Activated CD8-positive, alpha-beta memory T cell treated with anti-CD3 and anti-CD28 coated beads for 4 hours (primary cell): Measurements from ENCODE around the gene SLC7A11.

Experiments used
- DNase-seq, 2 donors: peaks; one replicate each; pipeline ENCODE4 v3.0.0-alpha.2; 2020; ENCODE audit warnings: low read depth in 2 of 2

Gene SLC7A11

GRCh38 chr4:138209094-138209493 is 33.1 kb downstream of the SLC7A11 start:
- no peak for DNase-seq

DNA sequence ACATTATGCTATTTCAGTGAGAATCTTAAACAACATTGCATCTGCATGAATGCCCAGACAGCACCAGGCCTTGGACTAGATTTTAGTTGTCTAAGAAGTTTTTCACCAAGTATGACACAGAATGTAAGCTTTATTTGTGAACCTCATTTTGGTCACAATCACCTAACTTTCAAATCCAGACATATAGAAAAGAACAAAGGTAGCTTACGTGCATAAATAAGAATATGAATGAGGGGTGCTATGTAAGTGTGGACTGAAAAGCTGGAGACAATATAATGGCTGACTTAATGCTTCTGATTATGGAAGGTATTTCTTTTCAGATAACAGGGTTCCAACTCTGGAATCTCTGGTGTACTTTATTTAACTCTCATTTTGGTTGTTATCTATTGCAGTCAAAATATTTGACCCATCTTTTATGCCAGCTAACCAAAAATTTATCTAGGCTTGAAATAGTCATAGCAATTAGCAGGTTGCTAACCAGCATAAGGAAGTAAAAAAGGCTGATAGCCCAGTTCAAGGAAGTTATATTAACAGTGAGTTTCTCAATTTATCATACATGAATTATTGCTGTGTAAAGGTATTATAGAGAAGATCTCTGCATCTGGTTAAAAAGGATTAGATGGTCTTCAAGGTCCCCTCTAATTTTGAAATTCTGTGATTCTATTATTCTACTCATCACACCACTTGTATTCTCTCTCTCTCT is 36.5 kb downstream of the SLC7A11 start:
- no peak for DNase-seq

GRCh38 chr4:138204507-138204906 is 37.6 kb downstream of the SLC7A11 start:
- DNase-seq, result no peak

DNA sequence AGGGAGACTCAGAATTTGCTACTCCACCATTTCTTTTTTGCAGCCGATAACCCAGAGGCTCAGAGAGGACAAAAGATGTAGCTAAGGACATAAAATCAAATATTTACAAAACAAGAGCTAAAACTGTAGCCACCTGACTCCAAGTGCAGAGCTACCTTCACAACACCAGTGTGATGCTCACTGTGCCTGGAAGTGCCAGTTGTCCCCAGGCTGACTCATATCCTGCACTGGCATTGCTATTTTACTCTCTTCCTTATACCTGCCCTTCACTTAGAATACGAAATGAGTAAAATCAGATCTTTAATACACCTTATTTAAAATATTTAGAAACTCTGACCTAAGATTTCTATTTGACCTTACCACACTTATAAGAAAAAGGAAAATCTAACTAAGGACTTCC is 39.5 kb downstream of the SLC7A11 start:
- no peak for DNase-seq

DNA sequence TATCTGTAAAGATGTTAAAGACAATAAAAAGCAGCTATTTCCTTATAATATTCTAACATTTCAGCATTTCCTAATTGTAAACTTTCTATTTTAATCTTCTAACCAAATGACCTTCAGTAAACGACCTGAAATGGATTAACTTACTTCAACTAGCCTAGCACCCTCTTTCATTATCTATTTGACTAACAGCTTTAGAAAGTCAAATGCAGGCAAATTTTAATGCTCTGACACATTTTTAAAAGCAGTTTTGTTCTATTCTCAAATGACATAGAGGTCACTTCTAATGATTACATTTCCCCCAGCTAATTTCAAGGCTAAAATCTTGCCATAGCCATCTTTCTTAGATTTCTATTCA is 41.9 kb downstream of the SLC7A11 start:
- DNase-seq, result no peak

DNA sequence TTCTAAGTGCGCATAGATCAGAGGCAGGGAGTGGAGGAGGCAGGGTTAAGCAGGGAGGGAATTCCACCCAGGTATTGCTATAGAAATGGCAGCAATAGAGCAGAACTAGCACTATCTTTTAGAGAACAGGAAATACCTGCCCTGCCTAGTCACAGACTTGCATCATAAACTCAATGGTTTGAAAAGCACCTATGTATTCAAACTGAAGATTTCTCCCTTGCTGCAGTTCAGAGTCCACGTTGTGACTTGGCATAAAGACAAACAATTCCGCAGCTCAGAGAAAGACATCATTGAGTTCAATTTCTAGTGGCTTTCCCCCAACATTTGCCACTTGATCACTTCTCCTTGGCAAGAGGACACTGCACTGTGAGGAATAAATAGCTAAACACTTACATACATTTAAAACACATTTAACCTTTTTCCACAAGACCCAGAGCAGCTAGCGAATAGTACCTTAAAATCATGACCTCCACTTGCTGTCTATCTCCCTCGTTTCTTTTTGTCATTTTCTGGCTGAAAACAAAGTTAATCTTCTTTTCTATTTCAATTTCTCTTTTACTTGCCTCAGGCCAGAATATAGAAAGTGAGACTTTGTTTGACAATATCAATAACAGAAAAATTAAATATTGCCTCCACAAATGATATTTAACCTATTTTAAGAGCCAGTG is 42.4 kb downstream of the SLC7A11 start:
- DNase-seq, result no peak

DNA sequence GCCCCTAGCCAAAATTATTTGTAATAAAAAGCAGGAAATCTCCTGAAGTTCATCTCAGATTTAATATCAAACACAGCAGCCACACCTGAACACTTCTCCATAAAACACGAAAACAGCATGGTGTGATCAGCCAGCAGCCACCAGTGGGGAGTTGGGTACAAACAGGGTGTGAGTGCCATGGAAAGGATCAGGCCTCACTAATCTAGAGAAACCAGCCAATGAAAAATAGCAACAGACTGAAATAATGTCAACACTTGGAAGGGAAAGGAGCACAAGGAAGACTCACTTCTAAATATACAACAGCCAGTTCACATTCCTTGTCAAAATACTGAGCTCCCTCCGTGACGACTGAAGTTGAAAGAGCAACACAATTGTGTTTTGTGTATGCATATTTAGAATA is 46.0 kb downstream of the SLC7A11 start:
- DNase-seq, result no peak

DNA sequence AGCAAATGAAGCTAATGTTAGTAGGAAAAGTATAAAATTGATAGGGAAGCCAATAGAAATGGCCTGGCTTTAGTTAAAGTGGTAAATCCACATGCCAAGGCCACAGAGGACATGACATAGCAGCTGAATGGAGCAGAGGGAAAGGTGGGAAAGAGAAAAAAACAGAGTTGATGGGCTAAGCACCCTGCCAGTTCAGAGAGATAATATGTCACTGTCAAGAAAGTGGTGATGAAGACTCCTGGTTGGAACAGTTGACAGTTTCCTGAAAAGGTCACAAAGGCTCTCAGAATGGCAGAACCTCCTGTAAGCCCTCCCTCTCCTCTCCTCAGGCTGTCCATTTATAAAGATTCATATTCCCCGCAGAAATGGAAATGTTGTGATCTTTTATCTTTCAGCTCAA is 48.2 kb downstream of the SLC7A11 start:
- DNase-seq, result no peak

GRCh38 chr4:138192113-138192512 is 50.0 kb downstream of the SLC7A11 start:
- no peak for DNase-seq

DNA sequence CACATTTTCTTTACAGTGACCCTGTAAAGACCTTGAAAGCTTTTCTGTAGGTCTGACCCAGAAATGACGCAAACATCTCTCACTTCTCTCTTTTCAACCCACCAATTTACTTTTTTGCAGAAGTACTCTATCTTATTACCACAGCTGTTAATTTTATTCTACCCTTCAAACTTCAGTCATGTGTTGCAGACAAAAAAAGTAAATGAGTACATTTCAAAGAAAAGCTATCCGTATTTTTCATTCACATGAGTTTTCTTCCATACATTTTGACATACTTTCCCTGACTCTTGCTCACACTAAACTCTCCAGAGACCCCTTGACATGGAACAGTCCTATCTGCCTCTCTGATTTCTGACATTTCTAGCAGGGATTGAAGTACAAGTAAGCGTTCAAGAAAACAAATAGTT is 51.7 kb downstream of the SLC7A11 start:
- DNase-seq, result no peak

DNA sequence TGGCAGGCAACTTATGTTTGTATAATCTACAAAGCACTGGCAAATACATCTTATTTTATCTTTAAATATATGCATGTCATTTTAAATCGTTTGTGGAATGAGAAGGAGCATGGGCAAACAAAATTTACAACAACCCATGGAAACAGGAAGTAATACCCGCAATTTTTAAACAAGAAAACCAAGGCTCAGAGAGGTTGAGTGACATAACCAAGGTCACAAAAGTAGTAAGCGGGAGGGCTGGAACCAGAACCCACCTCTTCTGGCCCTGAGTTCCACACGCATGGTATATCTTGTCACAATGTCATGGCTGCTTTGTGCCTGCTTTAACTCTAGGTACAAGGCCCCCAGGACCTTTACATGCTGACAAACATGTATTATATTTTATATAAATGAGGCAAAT is 52.9 kb downstream of the SLC7A11 start:
- no peak for DNase-seq

DNA sequence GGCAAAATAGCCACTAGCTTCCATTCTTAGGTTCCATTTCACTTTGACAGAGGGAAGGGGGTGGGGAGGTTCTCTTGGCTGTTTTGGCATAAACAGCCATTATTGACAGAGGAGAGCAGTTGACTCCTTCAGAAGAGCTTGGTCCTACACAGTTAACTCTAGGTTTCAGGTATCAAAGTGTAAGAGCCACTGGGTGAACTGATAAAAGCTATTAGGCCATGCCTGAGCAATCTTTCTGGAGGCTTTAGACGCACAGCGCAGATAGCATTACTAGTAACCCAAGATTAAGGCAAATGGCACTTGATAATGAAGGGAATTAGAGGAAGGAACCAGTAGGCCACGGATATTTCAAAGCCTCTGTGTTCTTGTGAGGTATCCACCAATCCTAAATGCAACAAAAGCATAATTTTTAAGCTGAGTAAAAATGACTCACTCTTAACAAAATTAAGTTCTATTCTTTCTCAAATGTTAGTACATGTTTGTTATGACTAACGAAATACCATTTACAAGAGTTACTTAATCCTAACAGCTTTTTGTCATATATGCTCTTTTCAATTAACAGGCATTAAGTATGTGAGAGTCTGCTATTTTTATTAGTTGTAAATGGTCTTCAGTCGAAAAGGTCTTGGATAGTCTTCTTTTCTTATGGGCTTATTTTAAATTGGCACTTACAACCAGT is 53.6 kb downstream of the SLC7A11 start:
- DNase-seq, result no peak

DNA sequence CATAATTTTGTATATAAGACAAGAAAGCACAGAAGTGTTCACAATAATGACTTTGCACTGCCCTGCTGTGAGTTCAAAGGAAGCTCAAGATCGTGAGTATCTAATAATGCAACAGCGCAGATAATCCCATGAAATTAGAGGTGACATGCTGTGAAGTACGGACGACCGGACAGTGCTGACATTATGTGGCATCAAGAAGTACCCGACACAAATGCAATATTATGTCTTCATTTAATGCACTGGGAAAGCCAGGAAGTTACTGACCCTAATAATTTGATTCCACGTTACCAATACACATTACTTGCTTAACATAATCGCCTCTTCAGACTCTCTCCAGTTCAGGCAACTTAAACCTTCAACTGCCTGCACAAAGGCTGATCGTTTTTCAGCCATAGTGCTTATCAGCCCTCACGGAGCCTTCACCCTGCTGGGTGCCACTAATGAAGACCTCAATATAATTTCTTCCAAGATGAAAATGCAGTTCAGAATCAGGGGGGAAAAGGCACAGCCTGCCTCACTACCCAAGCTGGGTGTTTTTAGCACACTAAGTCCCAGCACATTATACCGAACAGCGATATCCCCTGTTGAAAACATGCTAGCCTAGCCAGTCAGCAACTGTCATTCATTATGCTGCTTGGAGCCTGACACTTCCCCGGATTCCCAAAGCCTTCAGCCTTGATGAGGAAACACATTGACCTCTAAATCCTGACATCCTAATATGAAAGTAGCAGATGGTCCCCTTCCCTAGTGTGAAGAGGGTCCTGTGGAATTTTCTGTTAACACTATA is 56.1 kb downstream of the SLC7A11 start:
- no peak for DNase-seq

GRCh38 chr4:138184886-138185285 is 57.3 kb downstream of the SLC7A11 start:
- DNase-seq, result no peak

DNA sequence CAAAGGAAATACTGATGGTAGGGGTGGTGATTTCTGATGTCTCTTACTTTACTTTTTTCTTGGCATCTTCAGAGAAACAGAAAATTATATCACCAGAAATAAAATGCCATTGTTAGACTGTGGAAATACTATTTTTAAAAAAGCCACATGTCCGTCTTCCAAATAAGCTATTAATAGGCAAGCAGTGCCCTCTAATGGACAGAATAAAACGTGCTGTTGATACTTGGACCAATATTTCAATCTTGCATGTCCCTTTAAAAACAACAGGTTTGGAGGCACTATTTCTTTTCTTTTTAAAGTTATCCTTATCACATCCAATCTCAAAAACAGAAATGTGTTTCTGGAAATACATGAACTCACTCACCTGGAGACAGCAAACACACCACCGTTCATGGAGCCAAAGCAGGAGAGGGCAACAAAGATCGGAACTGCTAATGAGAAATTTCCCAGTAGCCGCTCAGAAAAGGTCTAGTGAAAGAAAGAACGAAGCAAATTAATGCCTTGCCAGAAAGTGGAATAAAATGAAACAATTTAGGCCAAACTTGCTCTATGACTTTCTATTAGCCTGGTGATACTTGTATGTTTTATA is 59.2 kb downstream of the SLC7A11 start:
- no peak for DNase-seq

- DNase-seq, result no peak
Measured at GRCh38 chr4:138181287-138181686, 60.9 kb downstream of the SLC7A11 start.

- DNase-seq, result no peak
Measured at GRCh38 chr4:138178566-138178965, 63.6 kb downstream of the SLC7A11 start.

GRCh38 chr4:138177278-138177968 is 64.7 kb downstream of the SLC7A11 start:
- no peak for DNase-seq

DNA sequence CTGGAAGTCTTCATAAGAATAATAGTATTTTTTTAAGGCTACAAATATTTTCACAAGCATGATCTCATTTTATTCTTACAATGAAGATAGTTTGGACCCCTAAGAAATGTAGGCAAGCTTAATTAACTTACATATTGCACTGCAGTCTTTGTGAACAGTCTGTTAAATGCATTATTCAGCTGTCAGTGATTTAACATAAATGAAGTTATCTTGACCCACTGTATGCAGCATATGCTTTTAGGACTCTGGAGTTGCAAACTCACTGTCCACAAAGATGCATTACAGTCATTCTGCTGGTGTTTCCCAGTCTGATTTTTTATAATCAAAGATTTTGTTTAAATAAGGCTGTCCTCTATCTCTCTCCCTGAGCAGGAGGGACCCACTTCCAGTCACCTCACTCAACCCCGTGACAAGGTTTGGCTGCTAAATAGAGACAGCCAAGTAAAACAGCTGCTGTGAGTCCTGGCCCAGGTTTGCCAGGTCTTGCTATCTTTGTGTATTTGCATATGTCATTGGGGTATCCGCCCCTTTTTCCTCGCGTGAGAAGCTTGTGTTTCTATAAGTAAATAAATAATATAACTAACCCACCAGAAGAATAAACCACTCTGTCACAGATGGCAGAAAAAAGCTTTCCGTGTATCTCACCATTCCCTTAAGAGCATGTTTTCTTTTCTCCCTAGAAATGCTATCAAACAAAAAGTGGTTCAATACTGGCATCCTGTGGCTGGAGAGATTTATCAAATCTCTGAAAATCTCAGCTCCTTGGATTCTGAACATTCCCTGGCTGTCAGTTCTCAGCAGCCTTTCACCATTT is 67.0 kb downstream of the SLC7A11 start:
- no peak for DNase-seq

DNA sequence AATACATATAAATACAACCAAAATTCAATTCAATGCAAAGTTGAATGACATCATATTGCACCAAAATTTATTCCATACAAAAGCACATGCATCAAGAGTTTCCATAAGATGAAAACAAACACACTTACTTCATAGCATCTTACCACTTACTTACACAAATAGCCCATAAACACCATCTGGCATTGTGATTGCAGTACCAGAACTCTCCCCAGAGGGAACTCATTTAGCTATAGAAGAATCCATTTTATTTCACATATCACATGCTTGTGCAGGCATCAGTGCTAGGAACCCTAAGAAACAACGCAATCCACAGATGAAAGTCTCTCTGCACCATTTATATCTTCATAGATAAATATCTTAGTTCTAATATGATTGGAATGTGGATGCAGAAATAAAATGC is 77.9 kb downstream of the SLC7A11 start:
- DNase-seq, result no peak

GRCh38 chr4:138163171-138163570 is 79.0 kb downstream of the SLC7A11 start:
- DNase-seq, result no peak
